Measurements from ENCODE around the gene CCDC6. TPM values are rescaled to one million over a fixed set of nuclear protein-coding genes. Genes with fewer than 3 reads are reported as not detected.

CCDC6 gene
- total RNA-seq, 2 donors from 2014 or later: 77.7 to 107 TPM

DNA sequence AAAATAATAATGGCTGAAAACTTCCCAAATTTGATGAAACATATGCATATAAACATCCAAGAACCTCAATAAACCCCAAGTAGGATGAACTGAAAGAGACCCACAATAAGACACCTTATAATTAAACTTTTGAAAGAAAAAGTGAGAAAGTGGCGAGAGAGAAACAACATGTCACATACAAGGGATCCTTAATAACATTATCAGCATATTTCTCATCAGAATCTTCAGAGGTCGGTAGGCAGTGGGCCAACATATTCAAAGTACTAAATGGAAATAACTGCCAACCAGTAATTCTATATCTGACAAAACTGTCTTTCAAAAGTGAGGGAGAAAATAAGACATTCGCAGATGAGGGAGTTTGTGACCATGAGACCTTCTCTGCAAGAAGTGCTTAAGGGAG is 16.6 kb upstream of the CCDC6 start:
- Mint-ChIP-seq H3K27ac (no peak overlapping the region), H3K36me3 (ENCODE audit: insufficient read depth in 2 of 2) (peaks cover 7 to 13% of the 10 kb centered on the region in 2 donors), H3K4me1 (ENCODE audit: low read depth) (no peaks in the 10 kb centered on the region), H3K27me3 (ENCODE audit: low read depth) (peaks cover 25% of the 10 kb centered on the region), H3K4me3 (no peak overlapping the region), H3K9me3 (peaks cover 9 to 11% of the 10 kb centered on the region in 2 donors)
- no peak for ATAC-seq (replicated peaks in 1 of 2)
- no peak for DNase-seq

DNA sequence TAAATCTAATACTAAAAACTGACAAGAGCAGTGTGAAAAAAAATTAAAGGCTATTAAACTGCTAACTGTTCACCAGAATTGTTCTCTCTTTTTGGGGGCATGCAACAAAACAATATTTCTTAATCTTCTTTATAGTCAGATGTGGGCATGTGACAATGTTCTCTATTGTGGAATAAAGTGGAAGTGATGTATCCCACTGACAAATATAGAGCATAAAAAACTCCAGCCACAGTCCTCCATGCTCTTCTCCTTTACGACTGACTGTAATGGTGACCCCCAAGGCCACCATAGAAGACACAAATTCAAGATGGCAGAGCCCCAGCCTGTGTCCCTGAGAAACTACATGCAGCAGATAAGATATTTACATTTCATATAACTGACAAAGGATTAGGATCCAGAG is 11.6 kb upstream of the CCDC6 start:
- no peak overlapping the region for H3K4me3 Mint-ChIP-seq
- ATAC-seq (replicated peaks in 1 of 2) (no peak), DNase-seq (no peak)
- peaks cover 11 to 16% of the 10 kb centered on the region in 2 donors for H3K9me3 Mint-ChIP-seq
- no peaks in the 10 kb centered on the region for H3K4me1 Mint-ChIP-seq (ENCODE audit: low read depth)
- H3K36me3 Mint-ChIP-seq (ENCODE audit: insufficient read depth in 2 of 2): peaks cover 9 to 23% of the 10 kb centered on the region in 2 donors
- H3K27ac Mint-ChIP-seq: no peak overlapping the region
- H3K27me3 Mint-ChIP-seq (ENCODE audit: low read depth): peaks cover 20% of the 10 kb centered on the region

GRCh38 chr10:59913547-59914237 is 7.3 kb upstream of the CCDC6 start:
- Mint-ChIP-seq H3K4me3 (no peak overlapping the region), H3K27ac (peak overlapping the region; percentile 75), H3K9me3 (peaks cover 4 to 6% of the 10 kb centered on the region in 2 donors), H3K36me3 (ENCODE audit: insufficient read depth in 2 of 2) (peaks cover 4 to 15% of the 10 kb centered on the region in 2 donors), H3K27me3 (ENCODE audit: low read depth) (peaks cover 6% of the 10 kb centered on the region), H3K4me1 (ENCODE audit: low read depth) (peaks cover 19% of the 10 kb centered on the region)
- no peak for ATAC-seq (replicated peaks in 1 of 2)
- DNase-seq: no peak

- Mint-ChIP-seq H3K4me1 (ENCODE audit: low read depth) (peaks cover 38% of the 10 kb centered on the region), H3K27ac (no peak overlapping the region), H3K4me3 (no peak overlapping the region), H3K36me3 (ENCODE audit: insufficient read depth in 2 of 2) (peaks cover 6 to 15% of the 10 kb centered on the region in 2 donors), H3K9me3 (peaks cover 4 to 6% of the 10 kb centered on the region in 2 donors), H3K27me3 (ENCODE audit: low read depth) (no peaks in the 10 kb centered on the region)
- no peak for DNase-seq
- no peak for ATAC-seq (replicated peaks in 1 of 2)
These were observed 4.5 kb upstream of the CCDC6 start for GRCh38 chr10:59910867-59911266.

DNA sequence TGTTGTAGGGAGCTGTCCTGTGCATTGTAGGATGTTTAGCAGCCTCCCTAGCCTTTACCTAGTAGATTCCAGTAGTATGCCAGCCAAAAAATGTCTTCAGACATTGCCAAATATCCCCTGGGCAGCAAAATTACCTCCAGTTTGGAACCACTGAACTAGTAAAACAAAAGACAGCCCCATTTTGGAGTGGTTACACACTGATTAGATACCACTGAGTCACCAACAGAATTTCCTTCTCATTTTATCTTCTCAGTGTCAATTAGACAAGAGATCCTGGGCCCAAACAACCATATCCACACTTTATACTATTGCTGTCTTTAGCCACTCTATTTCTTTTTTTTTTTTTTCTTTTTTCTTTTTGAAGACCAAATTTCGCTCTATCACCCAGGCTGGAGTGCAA is 3.5 kb upstream of the CCDC6 start:
- Mint-ChIP-seq H3K9me3 (peaks cover 4 to 6% of the 10 kb centered on the region in 2 donors), H3K4me1 (ENCODE audit: low read depth) (peaks cover 42% of the 10 kb centered on the region), H3K27me3 (ENCODE audit: low read depth) (no peaks in the 10 kb centered on the region), H3K36me3 (ENCODE audit: insufficient read depth in 2 of 2) (peaks cover 11 to 22% of the 10 kb centered on the region in 2 donors), H3K4me3 (peak overlapping the region in 1 of 2 donors; percentile 22), H3K27ac (peak overlapping the region; percentile 40)
- DNase-seq (no peak), ATAC-seq (replicated peaks in 1 of 2) (no peak)

- H3K9me3 Mint-ChIP-seq: peaks cover 1 to 3% of the 10 kb centered on the region in 2 donors
- peaks cover 14 to 26% of the 10 kb centered on the region in 2 donors for H3K36me3 Mint-ChIP-seq (ENCODE audit: insufficient read depth in 2 of 2)
- no peak for DNase-seq
- H3K27me3 Mint-ChIP-seq (ENCODE audit: low read depth): no peaks in the 10 kb centered on the region
- peaks cover 52% of the 10 kb centered on the region for H3K4me1 Mint-ChIP-seq (ENCODE audit: low read depth)
- H3K27ac Mint-ChIP-seq: peak overlapping the region; percentile 44
- peak overlapping the region; percentile 84 to 97 for H3K4me3 Mint-ChIP-seq
- no peak for ATAC-seq (replicated peaks in 1 of 2)
These were observed 2.4 kb upstream of the CCDC6 start for GRCh38 chr10:59908808-59909143.

GRCh38 chr10:59907918-59908807 is 1.8 kb upstream of the CCDC6 start:
- H3K27ac Mint-ChIP-seq: peak overlapping the region; percentile 91
- no peak for ATAC-seq (replicated peaks in 1 of 2)
- H3K36me3 Mint-ChIP-seq (ENCODE audit: insufficient read depth in 2 of 2): peaks cover 16 to 25% of the 10 kb centered on the region in 2 donors
- DNase-seq: peak; percentile 53 to 56
- H3K27me3 Mint-ChIP-seq (ENCODE audit: low read depth): no peaks in the 10 kb centered on the region
- peak overlapping the region; percentile 84 to 97 for H3K4me3 Mint-ChIP-seq
- no peaks in the 10 kb centered on the region for H3K9me3 Mint-ChIP-seq
- H3K4me1 Mint-ChIP-seq (ENCODE audit: low read depth): peaks cover 58% of the 10 kb centered on the region

DNA sequence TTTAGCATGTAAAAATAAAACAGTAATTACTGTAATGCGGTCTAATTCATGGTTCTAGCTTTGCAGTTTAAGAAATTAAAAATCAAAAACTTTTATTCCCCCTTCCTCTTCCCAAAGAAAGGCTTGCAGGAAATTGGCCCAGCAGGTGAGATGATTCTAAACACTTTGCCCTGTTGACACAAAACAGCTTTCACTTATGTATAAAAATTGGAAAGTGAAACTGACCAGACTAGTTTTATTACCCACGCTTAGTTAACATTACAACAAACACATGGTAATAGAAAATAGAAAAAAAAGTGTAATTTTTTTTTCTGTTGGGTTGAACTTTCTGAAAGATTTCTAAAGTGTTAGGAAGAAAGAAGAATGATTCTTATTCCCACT is 1.2 kb upstream of the CCDC6 start:
- Mint-ChIP-seq H3K4me3 (peak overlapping the region; percentile 84 to 97), H3K36me3 (ENCODE audit: insufficient read depth in 2 of 2) (peaks cover 20 to 24% of the 10 kb centered on the region in 2 donors), H3K27me3 (ENCODE audit: low read depth) (no peaks in the 10 kb centered on the region), H3K9me3 (no peaks in the 10 kb centered on the region), H3K4me1 (ENCODE audit: low read depth) (peaks cover 64% of the 10 kb centered on the region), H3K27ac (peak overlapping the region; percentile 91)
- ATAC-seq (replicated peaks in 1 of 2): no peak
- no peak for DNase-seq

GRCh38 chr10:59905731-59906416 is 482 bp downstream of the CCDC6 start:
- peak overlapping the region; percentile 96 for H3K27ac Mint-ChIP-seq
- H3K9me3 Mint-ChIP-seq: no peaks in the 10 kb centered on the region
- ATAC-seq (replicated peaks in 1 of 2) (peak; percentile 0 to 1), DNase-seq (peak; percentile 21 to 27)
- H3K4me3 Mint-ChIP-seq: peak overlapping the region; percentile 84 to 97
- no peaks in the 10 kb centered on the region for H3K27me3 Mint-ChIP-seq (ENCODE audit: low read depth)
- H3K36me3 Mint-ChIP-seq (ENCODE audit: insufficient read depth in 2 of 2): peaks cover 24 to 29% of the 10 kb centered on the region in 2 donors
- H3K4me1 Mint-ChIP-seq (ENCODE audit: low read depth): peaks cover 80% of the 10 kb centered on the region

DNA sequence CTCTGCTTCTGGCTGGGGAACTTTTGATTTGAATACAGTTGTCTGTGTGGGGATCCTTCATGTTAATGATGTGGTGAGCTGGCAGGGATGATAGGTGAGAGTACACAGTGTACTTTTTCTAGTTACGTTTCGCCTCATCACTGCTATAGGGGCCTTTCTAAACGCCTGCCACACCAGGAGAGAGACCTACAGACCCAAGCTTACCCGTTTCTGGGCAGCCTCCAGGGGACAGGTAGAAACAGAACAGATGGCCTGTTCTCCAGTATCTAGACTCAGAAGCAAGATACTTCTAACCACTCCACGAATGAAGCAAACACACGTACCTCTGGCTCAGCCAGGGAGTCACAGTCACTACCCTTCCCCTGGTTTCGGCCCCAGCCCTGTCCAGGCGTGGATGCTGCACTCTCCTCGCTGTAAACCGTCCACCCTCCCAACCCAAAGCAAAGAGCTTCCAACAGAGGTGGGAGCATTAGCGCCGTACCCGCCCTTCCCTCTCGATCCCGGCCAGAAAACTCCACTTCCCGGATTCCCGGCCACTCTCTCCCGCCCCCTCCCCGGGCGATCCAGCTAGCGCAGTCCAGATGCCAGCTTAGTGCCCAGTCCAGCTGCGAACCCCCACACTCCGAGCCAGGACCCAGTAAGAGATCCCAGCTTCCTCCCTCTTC is 1.2 kb downstream of the CCDC6 start:
- ATAC-seq (replicated peaks in 1 of 2) (peak; percentile 65 to 66), DNase-seq (peak; percentile 70 to 72)
- Mint-ChIP-seq H3K36me3 (ENCODE audit: insufficient read depth in 2 of 2) (peaks cover 27 to 32% of the 10 kb centered on the region in 2 donors), H3K4me1 (ENCODE audit: low read depth) (peaks cover 82% of the 10 kb centered on the region), H3K9me3 (no peaks in the 10 kb centered on the region), H3K4me3 (peak overlapping the region; percentile 84 to 97), H3K27me3 (ENCODE audit: low read depth) (no peaks in the 10 kb centered on the region), H3K27ac (peak overlapping the region; percentile 96)

DNA sequence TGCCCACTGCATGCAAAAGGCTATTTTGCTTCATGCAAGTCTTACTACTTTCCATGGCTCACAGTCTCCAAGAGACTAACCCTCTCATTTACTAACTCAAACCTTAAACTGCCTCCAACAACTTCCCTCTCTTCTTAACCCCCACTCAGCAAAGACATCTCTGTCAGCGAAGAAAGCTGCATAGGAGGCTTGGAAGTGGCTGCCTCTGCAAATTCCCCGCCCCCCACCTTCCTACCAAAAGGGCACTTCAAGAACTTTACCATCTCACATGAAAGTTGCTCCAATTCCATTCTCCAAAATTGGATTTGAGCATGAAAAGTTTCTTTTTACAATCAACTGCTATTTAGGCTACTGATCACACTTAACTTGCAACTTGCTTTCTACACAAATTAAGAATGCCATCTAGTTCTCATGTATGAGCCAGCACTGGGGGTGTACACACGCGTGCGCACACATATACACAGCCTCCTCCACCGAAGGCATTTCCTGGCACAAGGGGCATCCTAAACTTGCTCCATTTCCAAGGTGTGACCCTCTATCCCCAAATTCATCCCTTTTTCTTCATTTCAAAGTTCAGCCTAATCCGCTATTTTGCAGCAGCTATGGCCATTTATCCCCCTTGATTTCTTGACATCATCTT is 1.8 kb downstream of the CCDC6 start:
- Mint-ChIP-seq H3K27ac (peak overlapping the region; percentile 96), H3K4me3 (peak overlapping the region; percentile 84 to 97), H3K4me1 (ENCODE audit: low read depth) (peaks cover 82% of the 10 kb centered on the region), H3K9me3 (no peaks in the 10 kb centered on the region), H3K27me3 (ENCODE audit: low read depth) (no peaks in the 10 kb centered on the region), H3K36me3 (ENCODE audit: insufficient read depth in 2 of 2) (peaks cover 33 to 38% of the 10 kb centered on the region in 2 donors)
- DNase-seq (no peak), ATAC-seq (replicated peaks in 1 of 2) (no peak)

- no peaks in the 10 kb centered on the region for H3K27me3 Mint-ChIP-seq (ENCODE audit: low read depth)
- H3K36me3 Mint-ChIP-seq (ENCODE audit: insufficient read depth in 2 of 2): peaks cover 33 to 38% of the 10 kb centered on the region in 2 donors
- peak overlapping the region; percentile 84 to 97 for H3K4me3 Mint-ChIP-seq
- H3K4me1 Mint-ChIP-seq (ENCODE audit: low read depth): peaks cover 83% of the 10 kb centered on the region
- no peak for DNase-seq
- no peak for ATAC-seq (replicated peaks in 1 of 2)
- H3K27ac Mint-ChIP-seq: peak overlapping the region; percentile 21
- no peaks in the 10 kb centered on the region for H3K9me3 Mint-ChIP-seq
These were observed 2.5 kb downstream of the CCDC6 start for GRCh38 chr10:59903871-59904270.
